ENCODE measurements around the gene GPR89B.
"Not testable (repeated sequence)": the region's sequence is repeated elsewhere in the genome, so short reads cannot be mapped to it uniquely, and the experiment has no call there.

Gene GPR89B

DNA sequence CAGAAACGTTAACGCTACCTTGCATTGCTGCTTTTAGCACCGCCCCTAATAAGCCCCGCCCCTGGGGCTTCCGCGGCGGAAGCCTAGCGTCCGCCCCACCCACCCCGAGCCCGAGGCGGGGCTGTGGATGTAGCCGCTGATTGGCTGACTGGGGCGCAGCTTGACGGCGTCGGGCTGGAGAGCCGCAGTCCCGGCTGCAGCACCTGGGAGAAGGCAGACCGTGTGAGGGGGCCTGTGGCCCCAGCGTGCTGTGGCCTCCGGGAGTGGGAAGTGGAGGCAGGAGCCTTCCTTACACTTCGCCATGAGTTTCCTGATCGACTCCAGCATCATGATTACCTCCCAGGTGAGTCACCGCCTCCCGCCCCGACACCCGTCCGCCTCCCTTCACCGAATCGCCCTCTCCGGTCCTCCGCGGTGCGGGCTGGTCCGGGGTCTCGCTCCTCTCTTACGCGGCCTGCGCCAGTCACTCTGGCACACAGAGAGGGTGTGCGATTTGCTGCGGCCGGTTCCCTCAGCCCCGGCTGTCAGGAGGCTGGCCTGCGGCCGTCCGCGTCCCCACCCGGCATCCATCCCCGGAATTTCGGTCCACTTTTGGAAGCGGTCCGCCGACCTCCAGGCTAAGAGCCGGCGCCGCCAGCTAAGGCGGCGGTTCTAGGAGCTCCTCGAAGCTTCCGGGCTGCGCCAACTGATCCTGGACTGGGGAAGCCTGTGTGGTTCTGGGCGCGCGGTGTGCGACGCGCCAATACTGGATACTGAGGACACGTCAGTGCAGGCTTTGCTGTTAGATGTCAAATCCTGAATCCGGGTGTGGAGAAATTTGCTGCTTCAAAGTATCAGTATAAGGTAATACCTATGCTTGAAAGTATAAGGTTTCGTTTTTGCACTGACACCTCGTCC, at the start of gene GPR89B:
GPR89B (plus strand) TSS at position 185 of the 897 bp plus-strand sequence; CDS start at position 302, 117 bp downstream.
- DNase-seq (ENCODE audit: low read depth in 1 of 2, low spot score in 1 of 2) = peak; percentile 74 to 88

- DNase-seq (ENCODE audit: low read depth in 1 of 2, low spot score in 1 of 2) = no peak
These were observed 48.3 kb upstream of the GPR89B start for GRCh38 chr1:147879911-147880310.

GRCh38 chr1:147882535-147882934, 45.7 kb upstream of the GPR89B start:
- DNase-seq (ENCODE audit: low read depth in 1 of 2, low spot score in 1 of 2) = no peak

GRCh38 chr1:147890177-147890790, 37.9 kb upstream of the GPR89B start:
- peak; percentile 26 to 37 for DNase-seq (ENCODE audit: low read depth in 1 of 2, low spot score in 1 of 2)

DNA sequence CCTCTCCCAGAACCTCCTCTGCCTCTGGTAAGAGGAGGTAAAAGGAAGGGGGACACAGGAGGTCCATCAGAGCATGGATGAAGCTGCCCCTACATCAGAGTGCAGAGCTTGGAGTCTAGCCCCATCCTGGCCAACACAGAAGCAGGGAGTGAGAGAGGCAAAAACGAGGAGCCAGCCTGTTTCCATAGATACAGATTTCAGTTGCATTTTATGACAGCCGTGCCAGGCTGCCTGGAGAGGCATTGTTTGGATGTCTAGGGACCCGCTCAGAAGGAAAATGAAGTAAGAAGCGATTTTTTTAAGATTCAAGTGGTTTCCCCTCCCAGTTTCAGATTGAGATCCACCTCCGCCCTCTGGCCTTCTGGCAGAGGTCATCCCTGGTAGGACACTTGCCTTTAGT, 37.1 kb upstream of the GPR89B start:
- no peak for DNase-seq (ENCODE audit: low read depth in 1 of 2, low spot score in 1 of 2)

DNA sequence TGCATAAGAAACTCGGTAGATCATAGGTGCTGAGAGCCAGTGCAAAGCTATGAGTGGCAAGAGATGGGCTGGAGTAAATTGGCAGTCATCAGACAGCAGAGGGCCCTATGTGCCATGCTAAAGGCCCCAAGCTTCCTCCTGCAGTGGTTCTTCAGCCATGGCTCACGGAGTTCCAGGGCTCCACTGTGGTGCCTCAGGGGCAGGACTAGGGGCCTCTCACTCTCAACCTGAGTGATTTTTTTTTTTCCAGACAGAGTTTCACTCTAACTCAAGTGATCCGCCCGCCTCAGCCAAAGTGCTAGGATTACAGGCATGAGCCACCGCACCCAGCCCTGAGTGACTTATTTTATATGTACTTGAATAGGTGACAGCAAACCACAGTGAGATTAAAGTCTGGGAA, 36.0 kb upstream of the GPR89B start:
- no peak for DNase-seq (ENCODE audit: low read depth in 1 of 2, low spot score in 1 of 2)

- DNase-seq (ENCODE audit: low read depth in 1 of 2, low spot score in 1 of 2) = no peak
These were observed 35.4 kb upstream of the GPR89B start for GRCh38 chr1:147892731-147893214.

- no peak for DNase-seq (ENCODE audit: low read depth in 1 of 2, low spot score in 1 of 2)
These were observed 33.1 kb upstream of the GPR89B start for GRCh38 chr1:147895123-147895522.

GRCh38 chr1:147897029-147897752, 31.0 kb upstream of the GPR89B start:
- DNase-seq (ENCODE audit: low read depth in 1 of 2, low spot score in 1 of 2) = no peak

DNA sequence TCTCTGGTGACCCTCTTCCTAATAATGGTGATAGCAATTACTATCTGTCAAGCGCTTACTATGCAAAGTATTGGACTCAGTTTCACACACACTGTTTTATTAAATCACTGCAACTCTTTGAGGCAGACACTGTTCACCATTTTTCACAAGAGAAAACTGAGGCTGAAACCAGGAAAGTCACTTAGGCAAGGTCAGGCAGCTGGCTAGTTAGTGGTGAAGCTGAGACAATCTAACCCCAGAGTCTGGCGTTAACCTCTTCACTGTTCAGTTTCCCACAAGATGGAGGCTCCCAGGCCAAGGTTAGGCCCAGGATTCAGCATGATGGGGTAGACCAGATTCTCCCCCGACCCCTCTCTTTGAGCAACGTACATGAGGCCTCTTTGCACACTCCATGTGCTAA, 30.4 kb upstream of the GPR89B start:
- DNase-seq (ENCODE audit: low read depth in 1 of 2, low spot score in 1 of 2) = no peak

DNA sequence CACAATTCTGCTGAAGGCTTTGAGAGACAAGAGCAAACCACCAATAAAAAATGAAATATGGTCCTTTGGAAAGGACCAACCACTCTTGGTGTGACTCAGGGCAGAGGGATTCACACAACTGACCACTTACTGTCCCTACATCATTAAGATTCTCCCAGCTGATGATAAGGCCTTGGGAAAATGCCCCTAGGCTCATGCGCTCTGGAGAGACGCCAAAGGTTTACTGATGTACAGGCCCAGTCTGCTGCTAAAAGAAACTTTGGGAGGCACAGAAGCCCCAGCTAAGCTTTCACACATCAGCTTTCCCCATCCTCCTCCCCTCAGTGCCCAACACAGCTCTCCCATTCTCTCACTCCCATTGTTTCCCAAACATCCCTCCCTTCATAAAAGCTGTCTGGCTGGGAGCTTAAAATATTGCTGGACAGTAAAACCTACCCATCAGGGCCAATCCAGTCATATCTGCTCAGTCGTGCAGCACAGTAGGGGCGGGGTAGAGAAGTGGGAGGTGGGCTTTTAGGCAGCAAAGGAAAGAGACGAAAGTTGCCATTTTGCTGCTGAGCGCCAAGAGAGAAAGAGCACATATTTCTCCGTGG, 25.9 kb upstream of the GPR89B start, which contains the start of gene GJA8:
GJA8 (plus strand) TSS at position 543 of the 593 bp plus-strand sequence. CDS start 5,161 bp downstream, outside the sequence.
- DNase-seq (ENCODE audit: low read depth in 1 of 2, low spot score in 1 of 2) = no peak

GRCh38 chr1:147904726-147905125, 23.5 kb upstream of the GPR89B start:
- no peak for DNase-seq (ENCODE audit: low read depth in 1 of 2, low spot score in 1 of 2)

DNA sequence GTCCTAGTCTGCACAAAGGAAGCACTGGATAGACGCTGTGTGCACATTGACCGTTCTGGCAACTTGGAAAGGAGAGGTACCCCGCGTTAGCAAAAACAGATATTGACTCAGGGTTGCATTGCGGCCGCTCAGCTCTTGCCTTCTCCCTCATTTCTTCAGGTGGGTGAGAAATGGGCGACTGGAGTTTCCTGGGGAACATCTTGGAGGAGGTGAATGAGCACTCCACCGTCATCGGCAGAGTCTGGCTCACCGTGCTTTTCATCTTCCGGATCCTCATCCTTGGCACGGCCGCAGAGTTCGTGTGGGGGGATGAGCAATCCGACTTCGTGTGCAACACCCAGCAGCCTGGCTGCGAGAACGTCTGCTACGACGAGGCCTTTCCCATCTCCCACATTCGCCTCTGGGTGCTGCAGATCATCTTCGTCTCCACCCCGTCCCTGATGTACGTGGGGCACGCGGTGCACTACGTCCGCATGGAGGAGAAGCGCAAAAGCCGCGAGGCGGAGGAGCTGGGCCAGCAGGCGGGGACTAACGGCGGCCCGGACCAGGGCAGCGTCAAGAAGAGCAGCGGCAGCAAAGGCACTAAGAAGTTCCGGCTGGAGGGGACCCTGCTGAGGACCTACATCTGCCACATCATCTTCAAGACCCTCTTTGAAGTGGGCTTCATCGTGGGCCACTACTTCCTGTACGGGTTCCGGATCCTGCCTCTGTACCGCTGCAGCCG, 20.3 kb upstream of the GPR89B start:
- DNase-seq (ENCODE audit: low read depth in 1 of 2, low spot score in 1 of 2) = no peak

DNA sequence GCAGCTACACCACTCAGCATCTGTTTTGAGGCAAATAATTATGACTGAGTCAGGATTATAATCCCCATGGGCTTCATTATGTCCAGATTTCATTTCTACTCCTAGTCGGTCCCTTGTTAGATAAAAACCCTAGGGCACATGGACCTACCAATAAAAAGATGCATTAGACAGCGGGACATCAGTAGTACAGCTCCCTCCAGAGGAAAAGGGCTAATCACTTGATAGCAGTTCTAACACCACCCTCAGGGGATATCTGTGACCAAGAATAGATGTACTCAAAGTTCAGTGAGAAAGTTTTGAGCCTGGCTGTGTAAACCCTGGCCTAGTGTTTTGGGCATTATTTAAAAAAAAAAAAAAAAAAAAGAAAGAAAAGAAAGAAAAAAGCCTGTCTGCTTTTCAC, 15.7 kb upstream of the GPR89B start:
- no peak for DNase-seq (ENCODE audit: low read depth in 1 of 2, low spot score in 1 of 2)

DNA sequence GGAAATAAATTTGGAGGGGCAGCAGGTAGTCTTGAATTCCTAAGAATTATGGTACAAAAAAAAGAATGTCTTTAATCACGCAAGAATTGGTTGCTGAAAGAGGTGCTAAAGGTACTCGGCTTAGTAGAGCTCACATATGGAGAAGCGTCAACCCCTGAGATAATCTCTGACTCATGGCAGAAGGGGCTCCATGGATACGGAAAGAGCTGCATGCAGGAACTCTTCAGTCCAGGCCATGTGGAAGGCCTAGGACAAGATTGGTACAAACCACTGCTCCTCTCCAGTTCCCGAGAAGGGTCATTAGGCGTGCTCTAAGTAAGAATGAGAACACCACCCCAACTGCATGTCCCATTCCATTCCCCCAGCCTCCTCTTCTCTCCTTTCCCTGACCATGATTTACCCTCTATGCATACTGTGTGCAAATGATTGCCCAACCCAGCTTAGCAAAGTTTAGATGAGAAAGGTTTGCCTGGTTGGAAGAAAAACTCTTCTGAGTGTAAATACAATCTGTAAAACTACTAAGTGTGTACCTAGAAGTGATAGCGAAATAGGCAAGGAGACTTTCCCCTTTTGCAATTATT, 14.8 kb upstream of the GPR89B start:
- no peak for DNase-seq (ENCODE audit: low read depth in 1 of 2, low spot score in 1 of 2)

- DNase-seq (ENCODE audit: low read depth in 1 of 2, low spot score in 1 of 2) = no peak
These were observed 8.3 kb upstream of the GPR89B start for GRCh38 chr1:147919896-147920295.

DNA sequence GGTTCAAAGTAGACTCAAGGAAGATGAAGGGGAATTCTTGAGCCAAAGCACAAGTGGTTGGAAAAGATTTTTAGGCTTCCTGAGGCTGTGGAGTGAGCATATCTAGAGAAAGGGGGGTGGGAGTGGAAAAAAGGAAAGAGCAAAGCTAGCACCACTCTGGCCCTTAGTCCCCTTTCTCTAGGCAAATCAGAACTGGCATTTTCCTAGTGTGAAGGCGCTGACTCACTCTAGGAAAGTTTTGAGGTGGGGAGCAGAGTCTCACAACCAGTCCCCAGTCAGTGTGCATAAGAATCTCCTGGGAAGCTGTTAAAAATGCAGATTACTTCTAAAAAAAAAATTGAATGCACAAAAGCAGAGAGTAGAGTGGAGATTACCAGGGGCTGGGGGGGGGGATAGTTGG, 3.4 kb upstream of the GPR89B start:
- DNase-seq (ENCODE audit: low read depth in 1 of 2, low spot score in 1 of 2) = no peak

- not testable (repeated sequence) for DNase-seq (ENCODE audit: low read depth in 1 of 2, low spot score in 1 of 2)
These were observed 1.0 kb upstream of the GPR89B start for GRCh38 chr1:147927215-147927614.

DNA sequence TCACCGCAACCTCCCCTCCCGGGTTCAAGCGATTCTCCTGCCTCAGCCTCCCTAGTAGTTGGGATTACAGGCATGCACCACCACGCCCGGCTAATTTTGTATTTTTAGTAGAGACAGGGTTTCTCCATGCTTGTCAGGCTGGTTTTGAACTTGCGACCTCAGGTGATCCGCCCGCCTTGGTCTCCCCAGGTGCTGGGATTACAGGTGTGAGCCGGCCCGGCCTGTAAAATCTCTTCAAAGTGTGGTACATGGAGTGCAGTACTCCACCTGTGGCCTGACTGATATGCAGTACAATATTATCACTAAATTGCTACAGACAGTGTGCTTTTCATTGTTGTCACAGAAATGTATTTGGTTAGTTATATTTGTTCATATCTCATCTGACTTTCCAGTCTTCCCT, 531 bp upstream of the GPR89B start:
- not testable (repeated sequence) for DNase-seq (ENCODE audit: low read depth in 1 of 2, low spot score in 1 of 2)

DNA sequence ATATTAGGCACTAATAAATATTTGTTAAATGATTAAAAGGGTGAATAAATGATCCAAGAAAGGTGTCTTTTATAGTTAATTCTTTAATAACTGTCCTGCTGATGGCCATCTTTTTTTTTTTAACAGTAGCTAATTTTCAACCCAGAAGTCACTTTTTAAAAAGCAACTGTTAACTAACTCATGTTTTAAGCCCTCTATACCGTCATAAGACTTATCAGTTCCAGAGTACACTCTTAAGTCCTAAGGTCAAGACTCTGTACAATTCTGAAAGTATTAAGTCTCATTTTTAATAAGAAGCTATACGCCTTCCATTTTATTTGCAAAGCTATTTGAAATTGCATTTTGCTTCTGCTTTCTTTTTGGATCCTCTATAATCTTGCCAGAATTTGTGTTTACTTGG, 2.9 kb downstream of the GPR89B start:
- DNase-seq (ENCODE audit: low read depth in 1 of 2, low spot score in 1 of 2) = not testable (repeated sequence)
